G401.6 (cell line): ENCODE data around the gene HNRNPA1.
"Not testable (repeated sequence)": the region's sequence is repeated elsewhere in the genome, so short reads cannot be mapped to it uniquely, and the experiment has no call there.

ENCODE experiments used
- FAIRE-seq: peaks from 2 replicates; lab custom pipeline; 2012; peaks lifted over from hg19 to GRCh38; lab: Jason Lieb, UNC

Gene HNRNPA1

DNA sequence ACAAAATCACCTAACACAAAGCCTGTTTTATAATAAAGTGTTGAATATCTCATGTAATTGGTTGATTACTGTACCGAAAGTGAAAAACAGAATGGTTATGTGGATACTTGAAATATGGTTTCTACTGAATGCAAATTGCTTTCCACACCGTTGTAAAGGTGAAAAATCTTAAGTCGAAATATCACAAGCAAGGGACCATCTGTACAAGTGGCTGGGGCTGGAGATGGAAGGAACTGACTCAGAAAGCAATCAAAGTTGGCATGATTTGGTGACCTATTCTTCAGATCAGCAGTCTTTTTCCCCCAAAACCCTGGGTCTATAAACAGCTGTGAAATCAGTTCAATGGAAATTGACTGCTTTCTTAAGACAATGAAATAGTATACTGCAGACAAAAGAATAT is 4.2 kb upstream of the HNRNPA1 start:
- no peak for FAIRE-seq

DNA sequence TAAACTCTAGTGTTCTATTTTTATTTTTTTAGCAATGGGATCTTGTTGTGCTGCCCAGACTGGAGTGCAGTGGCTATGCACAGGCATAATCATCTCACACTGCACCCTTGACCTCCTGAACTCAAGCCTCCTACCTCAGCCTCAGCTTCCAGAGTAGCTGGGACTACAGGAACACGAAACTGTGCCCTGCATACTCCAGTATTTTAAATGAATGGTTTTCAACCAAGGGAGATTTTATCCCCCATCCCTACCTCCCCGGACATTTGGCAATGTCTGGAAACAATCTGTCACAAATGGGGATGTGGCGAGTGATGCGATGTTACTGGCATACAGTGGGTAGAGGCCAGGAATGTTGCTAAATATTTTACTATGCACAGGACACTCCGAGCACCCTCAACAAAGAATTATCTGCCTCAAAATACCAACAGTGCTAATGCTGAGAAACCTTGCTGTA is 2.7 kb upstream of the HNRNPA1 start:
- FAIRE-seq = no peak

DNA sequence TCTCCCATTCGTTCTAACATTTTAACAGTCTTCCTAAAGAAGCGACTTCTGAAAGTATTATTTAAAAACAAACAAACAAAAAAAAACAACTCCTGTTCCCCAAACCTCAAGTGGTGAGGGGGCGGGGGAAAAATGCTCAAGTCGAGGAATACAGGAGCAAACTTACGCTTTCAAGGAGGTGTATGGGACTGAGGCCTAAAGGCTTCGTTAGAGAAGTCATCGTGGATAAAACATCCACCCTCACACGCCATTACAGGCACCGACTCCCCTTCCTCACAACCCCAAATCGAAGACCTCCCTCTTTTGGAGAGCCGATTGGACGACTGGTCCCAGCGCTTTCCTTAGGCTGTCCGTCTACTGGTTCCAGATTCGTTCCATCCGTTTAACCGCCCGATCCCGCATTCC is 1.3 kb upstream of the HNRNPA1 start:
- FAIRE-seq = no peak

DNA sequence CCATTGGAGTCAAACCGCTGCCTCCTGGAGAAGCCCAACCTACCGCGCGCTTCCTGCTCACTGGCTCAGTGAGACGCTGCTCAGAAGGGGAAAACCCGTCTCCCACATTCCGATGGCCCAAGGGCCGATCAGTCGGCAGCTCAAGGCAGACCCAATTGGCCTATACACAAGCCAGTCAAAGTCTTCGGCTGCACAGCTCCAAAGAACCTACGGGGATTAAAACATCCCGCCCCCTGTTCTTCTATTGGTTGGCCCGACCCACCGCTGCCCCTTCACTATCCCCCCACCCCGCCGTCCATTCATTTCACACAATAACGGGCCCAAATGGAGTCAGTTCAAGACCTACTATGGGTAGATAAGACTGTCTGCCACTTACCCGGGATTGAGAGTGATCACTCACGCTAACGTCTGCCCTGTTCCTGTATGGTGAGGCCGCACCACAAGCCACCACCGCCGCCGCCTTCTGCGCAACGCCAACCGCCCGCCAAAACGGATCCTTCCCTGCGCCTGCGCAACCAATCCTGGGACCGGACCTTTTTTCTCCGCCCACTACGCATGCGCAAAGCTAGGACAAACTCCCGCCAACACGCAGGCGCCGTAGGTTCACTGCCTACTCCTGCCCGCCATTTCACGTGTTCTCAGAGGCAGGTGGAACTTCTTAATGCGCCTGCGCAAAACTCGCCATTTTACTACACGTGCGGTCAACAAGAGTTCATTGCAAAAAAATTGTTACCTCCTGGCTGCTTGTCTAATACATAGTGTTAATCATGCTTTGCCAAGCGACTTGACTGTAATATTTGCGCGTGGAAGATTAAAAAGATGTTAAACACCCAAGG is 676 bp upstream of the HNRNPA1 start, which contains the start of gene CBX5:
TSS of gene CBX5 (minus strand) at position 491 of the 836 bp plus-strand sequence. CDS start 22,472 bp downstream, outside the sequence.
- FAIRE-seq = peak; percentile 93

DNA sequence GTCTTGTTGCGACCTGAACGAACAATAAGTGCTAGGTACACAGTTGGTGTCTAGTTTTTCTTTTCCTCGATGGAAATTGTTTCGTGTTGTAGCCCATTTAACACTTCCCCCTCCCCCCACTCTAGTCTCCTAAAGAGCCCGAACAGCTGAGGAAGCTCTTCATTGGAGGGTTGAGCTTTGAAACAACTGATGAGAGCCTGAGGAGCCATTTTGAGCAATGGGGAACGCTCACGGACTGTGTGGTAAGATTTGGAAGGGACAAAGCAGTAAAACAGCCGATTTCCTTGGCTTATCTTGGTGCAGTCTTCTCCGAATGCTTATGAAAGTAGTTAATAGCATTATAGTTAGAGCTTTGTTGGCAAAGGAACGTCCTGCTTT is 724 bp downstream of the HNRNPA1 start:
- FAIRE-seq = not testable (repeated sequence)

DNA sequence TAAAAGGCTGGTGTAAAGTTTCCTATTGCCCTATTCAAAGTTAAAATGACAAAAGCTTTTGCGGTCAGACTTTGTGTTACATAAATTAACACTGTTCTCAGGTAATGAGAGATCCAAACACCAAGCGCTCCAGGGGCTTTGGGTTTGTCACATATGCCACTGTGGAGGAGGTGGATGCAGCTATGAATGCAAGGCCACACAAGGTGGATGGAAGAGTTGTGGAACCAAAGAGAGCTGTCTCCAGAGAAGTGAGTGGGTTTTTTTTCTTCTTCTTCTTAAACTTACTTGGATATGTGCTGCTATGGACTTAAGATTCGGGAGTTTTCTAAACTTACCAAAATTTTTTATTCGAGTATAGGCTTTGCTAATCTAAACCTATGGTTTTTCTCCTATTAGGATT is 1.2 kb downstream of the HNRNPA1 start:
- FAIRE-seq = not testable (repeated sequence)

DNA sequence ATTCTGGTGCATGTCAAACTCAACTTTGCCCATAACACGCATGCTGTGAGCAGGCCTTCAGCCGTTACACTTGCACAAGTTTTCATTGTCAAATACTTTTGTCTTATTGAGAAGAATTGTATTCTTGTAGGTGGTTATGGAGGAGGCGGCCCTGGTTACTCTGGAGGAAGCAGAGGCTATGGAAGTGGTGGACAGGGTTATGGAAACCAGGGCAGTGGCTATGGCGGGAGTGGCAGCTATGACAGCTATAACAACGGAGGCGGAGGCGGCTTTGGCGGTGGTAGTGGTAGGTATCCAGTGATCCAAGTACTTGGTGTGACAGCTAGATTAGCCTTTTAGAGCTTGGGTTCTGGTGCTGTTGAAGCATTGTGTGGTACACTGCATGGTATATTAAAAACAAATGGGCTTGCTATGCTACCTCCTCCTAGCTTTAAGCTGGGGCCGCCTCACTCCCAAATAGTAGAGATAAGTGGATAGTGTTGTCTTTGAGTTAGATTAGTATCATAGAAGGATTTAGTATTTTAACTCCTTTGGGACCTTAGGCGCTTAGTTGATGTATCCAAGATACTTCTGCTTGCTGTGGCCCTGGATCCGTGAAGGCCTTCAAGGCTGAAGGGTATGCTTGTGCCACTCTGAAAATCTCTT is 2.5 kb downstream of the HNRNPA1 start:
- no peak for FAIRE-seq

DNA sequence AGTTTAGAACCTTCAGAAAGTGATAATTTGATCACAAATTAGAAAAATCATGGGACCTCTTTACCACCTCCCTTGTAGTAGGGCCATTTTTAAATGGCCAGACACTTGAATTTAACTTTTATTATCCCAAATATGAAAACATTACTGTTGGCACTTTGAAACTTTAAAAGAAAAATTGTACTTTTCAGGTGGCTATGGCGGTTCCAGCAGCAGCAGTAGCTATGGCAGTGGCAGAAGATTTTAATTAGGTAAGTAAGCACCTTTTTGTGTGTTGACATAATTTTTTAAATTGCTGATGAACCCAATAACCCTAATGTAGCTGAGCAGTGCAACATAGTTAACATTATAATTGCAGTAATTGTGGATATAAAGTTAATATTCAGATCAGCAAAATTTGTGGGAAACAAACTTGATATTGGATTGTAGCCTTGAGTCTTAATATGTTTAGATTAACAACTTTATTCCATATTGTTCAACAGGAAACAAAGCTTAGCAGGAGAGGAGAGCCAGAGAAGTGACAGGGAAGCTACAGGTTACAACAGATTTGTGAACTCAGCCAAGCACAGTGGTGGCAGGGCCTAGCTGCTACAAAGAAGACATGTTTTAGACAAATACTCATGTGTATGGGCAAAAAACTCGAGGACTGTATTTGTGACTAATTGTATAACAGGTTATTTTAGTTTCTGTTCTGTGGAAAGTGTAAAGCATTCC is 3.7 kb downstream of the HNRNPA1 start:
- FAIRE-seq = not testable (repeated sequence)

DNA sequence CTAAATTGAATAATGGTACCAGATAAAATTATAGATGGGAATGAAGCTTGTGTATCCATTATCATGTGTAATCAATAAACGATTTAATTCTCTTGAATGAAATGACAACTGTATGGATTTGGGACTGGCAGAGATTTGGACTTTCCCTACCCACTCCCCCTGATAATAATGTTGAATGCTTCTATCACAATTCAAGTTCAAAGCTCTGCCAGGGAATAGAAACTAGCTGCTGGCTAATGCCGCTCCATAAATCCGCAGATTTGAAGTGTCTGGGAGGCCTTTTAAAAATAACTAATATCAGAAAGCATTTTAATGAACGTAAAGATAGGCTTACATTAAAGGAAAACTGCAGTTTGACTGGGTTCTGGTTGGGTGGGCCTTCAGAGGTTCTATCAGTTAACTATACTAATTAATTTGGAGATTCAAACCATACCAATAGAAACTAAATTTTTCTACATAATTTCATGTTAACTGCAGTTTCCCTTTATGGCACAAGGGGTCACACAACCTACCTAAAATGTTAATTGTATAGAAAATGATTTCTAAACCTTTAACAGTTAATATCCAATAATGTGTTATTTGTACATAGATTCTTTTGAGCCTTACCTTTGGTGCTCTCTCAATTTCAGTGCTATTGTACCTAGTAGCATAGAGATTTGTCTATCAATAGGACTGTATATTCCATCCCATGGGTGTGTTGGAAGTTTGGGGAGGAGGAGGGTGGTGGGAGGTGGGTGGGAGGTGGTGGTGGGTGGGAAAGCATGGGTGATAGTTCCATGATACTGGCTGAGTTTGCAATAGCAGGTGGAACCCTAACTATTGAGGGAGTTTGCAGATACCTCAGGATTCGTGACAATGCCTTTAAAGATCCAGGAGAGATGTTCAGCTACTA is 4.9 kb downstream of the HNRNPA1 start:
- no peak for FAIRE-seq

DNA sequence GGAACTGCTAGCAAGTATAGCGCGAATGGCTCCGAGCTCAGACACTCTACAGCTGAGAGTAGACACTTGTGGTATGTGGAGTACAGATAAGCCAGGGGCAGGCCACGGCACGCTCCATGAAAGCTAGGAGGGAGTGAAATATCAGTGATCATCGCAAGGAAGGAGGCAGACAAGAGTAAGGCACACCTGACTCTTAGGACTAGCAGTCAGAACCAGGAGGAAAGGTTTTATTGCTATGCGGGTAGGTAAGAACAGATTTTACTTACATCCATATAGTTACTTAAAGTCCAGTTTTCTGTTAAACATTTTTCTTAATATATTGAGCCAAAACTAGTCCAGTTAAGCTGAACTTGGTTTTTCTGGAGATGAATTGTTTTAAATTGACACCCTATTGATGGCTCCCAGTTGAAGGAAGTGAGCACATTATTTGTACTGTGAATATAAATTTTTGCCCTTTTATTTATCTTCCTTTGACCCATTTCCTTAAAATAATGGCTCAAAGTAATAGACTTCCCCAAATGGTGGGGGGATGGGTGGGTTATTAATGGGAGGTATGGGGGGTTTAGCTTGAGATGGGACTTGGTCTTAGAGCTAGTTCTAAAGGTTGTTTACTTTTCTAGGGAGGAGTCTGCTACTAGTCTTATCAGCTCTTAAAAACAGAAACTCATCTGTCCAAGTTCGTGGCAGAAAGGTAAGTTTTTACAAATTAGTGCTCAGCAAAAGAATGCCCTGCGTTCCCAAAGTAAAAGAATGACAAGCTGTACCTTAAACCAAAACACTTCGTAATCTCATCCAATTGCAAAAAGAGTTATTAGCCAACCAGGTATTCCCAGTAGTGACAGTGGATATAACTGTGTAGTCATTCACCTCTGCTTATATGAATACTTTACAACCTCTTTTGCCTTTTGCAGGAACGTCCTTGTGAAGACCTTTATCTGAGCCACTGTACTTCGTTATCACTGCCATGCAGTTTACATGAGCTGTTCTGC is 5.8 kb downstream of the HNRNPA1 start:
- FAIRE-seq = no peak

DNA sequence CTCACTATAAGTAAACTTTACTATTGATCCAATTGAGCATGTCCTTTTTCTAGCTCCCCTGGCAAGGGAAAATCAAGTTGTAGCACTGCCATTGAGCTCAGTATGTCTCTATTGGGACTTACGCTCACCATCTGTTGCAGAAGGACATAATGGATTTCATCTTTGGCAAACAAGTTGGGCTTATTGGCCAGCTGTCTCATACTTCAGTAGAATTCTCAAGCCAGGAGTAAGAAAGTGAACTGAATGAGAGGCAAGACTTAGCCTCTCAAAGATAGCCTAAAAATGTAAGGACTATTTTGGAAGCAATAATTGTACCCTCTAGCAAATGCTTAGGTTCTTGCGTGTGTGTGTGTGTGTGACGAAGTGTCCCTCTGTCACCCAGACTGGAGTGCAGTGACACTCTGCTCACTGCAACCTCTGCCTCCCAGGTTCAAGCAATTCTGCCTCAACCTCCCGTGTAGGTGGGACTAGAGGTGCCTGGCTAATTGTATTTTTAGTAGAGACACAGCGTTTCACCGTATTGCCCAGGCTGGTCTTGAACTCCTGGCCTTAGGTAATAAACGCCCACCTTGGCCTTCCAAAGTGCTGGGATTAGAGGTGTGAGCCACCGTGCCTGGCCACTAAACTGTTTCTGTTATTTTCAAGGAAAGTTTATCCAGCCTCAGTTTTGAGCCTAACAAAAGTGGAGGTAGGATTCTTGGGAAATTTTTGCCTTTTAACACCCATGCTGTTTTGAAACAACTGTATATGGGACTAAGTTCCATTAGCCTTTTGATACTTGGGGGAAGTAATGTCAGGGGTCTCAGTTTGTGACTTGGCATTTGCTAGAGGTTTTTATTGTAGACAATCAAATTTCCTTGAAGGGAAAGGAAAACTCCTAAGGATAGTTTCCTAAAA is 7.0 kb downstream of the HNRNPA1 start:
- FAIRE-seq = no peak

DNA sequence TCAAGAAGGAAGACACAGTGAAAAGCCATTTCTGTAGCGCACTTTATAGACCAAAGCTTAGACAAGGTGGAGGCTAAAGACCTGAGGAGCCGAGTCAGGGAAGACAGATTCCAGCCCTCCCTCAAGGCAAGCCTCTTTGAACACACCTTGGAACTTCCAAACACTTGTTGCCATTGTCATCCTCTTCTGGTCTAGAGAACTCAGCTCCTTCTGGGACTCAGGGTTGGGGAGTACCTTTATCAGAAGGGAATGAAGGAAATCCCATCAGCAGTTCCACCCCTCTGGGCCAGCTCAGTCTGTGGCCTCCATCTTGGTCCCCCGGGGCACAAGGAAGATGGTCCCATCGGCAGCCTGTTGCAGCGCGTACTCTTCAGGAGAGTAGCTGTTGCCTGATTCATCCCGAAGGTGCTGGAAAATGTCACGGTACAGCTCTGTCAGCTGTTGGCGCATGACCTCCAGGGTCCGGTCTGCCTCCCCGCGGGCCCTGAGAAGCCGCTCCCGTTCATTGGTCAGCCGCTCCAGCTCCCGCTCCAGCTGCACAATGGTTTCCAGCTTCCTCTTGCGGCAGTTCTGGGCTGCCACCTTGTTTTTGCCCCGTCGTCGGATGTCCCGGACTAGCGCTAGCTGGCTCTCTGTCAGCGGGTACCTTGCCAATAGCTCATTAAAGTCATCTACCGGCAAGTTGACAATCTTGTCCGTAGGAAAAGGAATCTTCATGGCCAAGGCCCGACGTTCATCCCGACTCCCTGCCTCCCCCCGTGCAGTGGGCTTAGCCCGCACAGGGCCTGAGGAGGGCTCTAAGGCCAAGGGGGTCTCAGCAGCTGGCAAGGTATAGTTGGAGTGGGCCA is 11.8 kb downstream of the HNRNPA1 start:
- no peak for FAIRE-seq

DNA sequence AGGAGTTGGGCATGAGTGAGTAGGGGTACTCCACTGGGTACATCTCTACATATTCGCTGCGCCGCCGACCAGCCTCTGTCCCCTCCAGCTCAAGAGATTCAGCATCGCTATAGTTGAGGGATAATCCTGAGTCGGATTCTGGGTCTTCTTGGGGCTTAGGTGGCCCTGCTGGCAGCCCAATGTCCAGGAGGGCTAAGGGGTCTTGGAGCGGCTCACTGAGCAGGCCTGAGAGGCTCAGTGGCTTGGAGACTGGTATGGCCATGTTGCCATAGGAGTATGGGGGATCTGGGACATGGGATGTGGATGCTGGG is 12.4 kb downstream of the HNRNPA1 start:
- FAIRE-seq = no peak

DNA sequence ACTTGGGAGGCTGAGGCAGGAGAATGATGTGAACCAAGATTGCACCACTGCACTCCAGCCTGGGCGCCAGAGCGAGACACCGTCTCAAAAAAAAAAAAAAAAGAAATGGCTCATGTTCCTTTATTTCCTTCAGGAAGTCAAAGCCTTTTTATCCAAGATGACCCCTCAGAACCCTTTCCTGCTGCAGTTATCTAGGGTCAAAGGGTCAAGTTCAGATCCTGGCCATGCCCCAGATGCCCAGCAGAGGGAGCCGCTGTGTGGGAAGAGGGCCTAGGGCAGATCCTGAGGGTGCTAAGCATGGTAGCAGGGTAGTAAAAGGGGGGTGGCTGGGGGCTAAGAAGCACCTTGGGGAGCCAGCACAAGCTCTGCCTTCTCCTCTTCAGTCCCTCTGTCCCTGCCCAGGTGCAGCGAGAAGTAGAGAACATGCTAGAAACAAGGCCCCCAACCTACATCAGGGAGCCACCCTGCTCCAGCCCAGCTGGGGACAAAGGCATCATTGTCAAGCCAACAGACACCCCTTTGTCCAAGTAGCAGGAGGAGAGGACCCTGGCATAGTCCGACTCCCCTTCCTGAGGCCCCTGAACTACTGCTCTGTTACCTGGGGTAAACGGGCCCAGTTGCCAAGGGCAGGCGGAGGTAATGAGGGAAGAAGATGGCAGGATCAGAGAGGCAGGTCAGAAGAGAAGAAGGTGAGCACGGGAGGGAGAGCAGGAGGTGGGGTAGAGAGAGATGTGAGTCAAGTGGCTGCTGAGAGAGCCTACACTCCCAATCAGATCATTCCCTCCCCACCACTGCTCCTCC is 13.8 kb downstream of the HNRNPA1 start:
- no peak for FAIRE-seq

DNA sequence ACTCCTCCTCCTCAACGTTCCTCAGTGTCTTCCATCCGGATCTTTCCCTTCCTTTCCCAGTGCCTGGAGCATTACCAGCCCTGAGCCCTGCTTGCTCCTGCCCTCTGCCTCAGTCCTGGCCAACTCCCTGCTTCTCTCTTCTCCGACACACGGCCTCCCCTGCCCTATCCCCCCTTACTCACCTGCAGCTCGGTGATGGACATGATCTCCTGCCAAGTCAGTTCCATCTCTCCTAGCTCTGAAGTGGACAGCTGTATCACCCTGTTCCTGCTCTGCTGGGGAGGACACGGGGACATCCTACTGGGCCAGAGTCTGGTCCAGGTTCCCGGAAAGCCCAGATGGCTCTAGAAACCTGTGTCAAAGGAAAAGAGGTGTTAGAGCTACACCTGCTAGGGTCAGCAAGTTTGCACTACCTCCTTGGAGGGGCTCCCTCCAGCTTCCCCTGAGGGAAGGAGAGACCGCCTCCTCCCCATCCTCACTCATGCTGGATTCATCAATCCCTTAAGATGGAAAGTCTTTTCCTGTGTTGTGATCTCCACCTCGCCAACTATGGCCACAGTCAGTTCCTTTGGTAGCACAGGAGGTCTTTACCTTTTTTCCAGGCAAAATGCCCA is 14.5 kb downstream of the HNRNPA1 start:
- no peak for FAIRE-seq

DNA sequence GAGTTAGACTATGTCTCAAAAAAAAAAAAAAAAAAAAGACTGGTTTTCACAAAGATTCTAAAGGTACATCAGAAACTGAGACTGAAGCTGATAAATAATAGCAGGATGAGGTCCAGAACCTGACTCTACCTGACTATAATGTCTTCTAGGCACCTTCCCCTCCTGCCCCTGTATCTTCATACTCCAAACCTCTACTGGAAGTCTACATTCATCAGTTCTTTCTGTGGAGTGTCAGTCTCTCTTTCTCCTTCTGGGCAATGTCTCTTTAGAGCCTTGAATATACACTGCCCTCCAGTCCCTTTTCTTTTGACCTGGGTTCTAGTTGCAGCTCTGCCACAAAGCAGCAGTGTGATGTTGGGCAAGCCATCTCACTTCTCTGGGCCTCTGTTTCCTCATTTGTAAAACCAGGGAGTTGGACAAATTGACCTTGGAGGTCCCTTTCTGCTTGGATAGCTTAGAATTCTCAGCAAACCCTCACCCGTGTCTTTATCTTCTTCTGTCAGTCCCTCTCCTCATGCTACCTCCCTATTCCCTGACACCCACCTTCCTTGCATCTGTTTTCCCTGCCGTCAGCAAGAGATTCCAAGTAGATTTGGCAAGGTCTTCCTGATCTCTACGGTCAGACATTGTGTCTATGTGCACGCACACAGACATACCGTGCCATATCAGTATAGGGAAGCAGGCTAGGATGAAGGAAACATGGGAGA is 16.0 kb downstream of the HNRNPA1 start:
- FAIRE-seq = no peak

DNA sequence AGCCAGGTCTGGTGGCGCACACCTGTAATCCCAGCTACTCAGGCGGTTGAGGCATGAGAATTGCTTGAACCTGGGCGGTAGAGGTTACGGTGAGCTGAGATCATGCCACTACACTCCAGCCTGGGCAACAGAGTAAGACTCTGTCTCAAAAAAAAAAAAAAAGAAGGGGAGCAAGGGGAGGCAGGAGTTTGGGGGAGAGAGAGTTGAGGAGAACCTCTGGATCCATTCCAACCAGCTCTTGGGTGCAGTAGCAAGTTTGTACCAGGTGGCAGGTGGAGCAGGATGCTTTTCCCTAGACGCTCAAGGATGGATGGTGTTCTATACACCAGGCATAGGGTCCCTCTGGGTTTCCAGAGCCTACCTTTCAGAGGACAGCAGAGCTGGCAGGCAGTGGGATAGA is 18.4 kb downstream of the HNRNPA1 start:
- no peak for FAIRE-seq
